Ovary (tissue), 9 donors: Measurements from ENCODE around the gene DPH6. TPM values are rescaled to one million over a fixed set of nuclear protein-coding genes. Genes with fewer than 3 reads are reported as not detected.

Experiments
- DNase-seq, 5 donors: peaks; one replicate each; pipeline ENCODE4 v3.0.0-alpha.2; 2019 to 2020
- H3K27ac ChIP-seq, 2 donors: fragments of 200-600 bp; one replicate each; pipeline versions ENCODE4 v1.5.1 to v1.8.0; 2019 to 2022
- H3K27me3 ChIP-seq: fragments of 200-600 bp; one replicate; pipeline ENCODE4 v1.8.0; 2022
- H3K36me3 ChIP-seq: fragments of 200-600 bp; sonication (generic); one replicate; pipeline ENCODE4 v1.5.1; 2019
- H3K4me1 ChIP-seq: one replicate; pipeline ENCODE4 v1.8.1; 2013; ENCODE audit warnings: mild to moderate bottlenecking, moderate library complexity; ENCODE audit not compliant: insufficient read depth
- H3K4me3 ChIP-seq: fragments of 200-600 bp; sonication (generic); one replicate; pipeline ENCODE4 v1.5.1; 2017
- H3K9me3 ChIP-seq, 2 donors: fragments of 200-600 bp in 1 of 2; sonication (generic) in 1 of 2; one replicate each; pipeline versions ENCODE4 v1.5.1 to v1.8.1; 2013 to 2019; ENCODE audit warnings: mild to moderate bottlenecking in 1 of 2, moderate library complexity in 1 of 2
- CTCF ChIP-seq, 3 donors: fragments of 450-650 bp in 2 of 3; fragments of 200-600 bp in 1 of 3; IDR thresholded peaks; one replicate each; pipeline versions ENCODE4 v1.5.1 to v1.8.0; 2016 to 2022; ENCODE audit warnings: antibody characterized with exemption in 3 of 3, mild to moderate bottlenecking in 1 of 3
- EP300 ChIP-seq: sonication (generic); formaldehyde crosslinking; IDR thresholded peaks from one replicate; pipeline ENCODE4 v1.6.1; 2017; ENCODE audit warnings: antibody characterized with exemption
- POLR2A ChIP-seq: fragments of 450-650 bp; IDR thresholded peaks from one replicate; pipeline ENCODE4 v1.6.1; 2017; ENCODE audit warnings: antibody characterized with exemption, mild to moderate bottlenecking, moderate library complexity
- WGBS, 3 donors: extraction: QIAGEN DNeasy Blood & Tissue Kit in 1 of 3; methylation state at CpG; one replicate each; pipeline versions ENCODE4 v1.1.5 to v1.1.7; 2013 to 2017; 5-methylcytosine and 5-hydroxymethylcytosine counted together
- intact Hi-C, 4 donors: fragments of 100-400 bp; cut with DNase I; formaldehyde crosslinking; loops; one replicate each; pipeline versions ENCODE4 v1.11.0 to v1.15.1; 2022 to 2023
- polyA plus RNA-seq, 2 donors: library from polyadenylated mRNA; stranded (reverse); fragments of 200-250 nt in 1 of 2; fragments of 350-450 nt in 1 of 2; fragmentation: Illumina TruSeq in 1 of 2; extraction: RNeasy Lipid Tissue Mini Kit (QIAGEN cat#74804) in 1 of 2; gene quantifications; one replicate each; pipeline ENCODE4 v1.2.3, GENCODE V29; 2013 to 2014
- total RNA-seq, 7 donors: library from RNA; depleted of rRNA in 2 of 7; stranded (reverse); fragments of >200 nt in 2 of 7; fragmentation: NEBNext Ultra II Directional in 3 of 7; extraction: Animal tissue kit (Norgen Biotek cat#: 25700) in 3 of 7; gene quantifications; one replicate each; pipeline versions ENCODE4 v1.1.0 to v1.2.4, GENCODE V29; 2016 to 2023
- donor health status: DM: no; HTN: no; CAD: no; lungs with moderate emphysema.
- donor health status: DM: no; HTN: no; CAD: no.
- donor health status: Bipolar disorder and iron deficiency.
- donor health status: DM: yes; HTN: yes; CAD: no.
- donor health status: DM: no; HTN: no; CAD: no.
- donor health status: DM: yes; HTN: yes; CAD: no.

Gene DPH6
- total and polyA plus RNA-seq, 9 donors: 9.7 to 32.1 (median 24.2) TPM

GRCh38 chr15:35477312-35478262, 68.4 kb downstream of the DPH6 start:
- H3K9me3 ChIP-seq: no peaks in the 10 kb centered on the region
- intact Hi-C loops: no loop called here
- H3K36me3 ChIP-seq: no peaks in the 10 kb centered on the region
- WGBS, 3 donors: 72 to 79% (median 73%) methylated on average over 4 of the region's 4 CpGs
- H3K27ac ChIP-seq: no peak overlapping the region
- DNase-seq: no peak
- no peak overlapping the region for H3K4me3 ChIP-seq
- TF ChIP-seq EP300 (no peak), CTCF (IDR thresholded peaks at IDR 0.05) (no peak), POLR2A (no peak)
- no peaks in the 10 kb centered on the region for H3K27me3 ChIP-seq
- H3K4me1 ChIP-seq: no peaks in the 10 kb centered on the region

DNA sequence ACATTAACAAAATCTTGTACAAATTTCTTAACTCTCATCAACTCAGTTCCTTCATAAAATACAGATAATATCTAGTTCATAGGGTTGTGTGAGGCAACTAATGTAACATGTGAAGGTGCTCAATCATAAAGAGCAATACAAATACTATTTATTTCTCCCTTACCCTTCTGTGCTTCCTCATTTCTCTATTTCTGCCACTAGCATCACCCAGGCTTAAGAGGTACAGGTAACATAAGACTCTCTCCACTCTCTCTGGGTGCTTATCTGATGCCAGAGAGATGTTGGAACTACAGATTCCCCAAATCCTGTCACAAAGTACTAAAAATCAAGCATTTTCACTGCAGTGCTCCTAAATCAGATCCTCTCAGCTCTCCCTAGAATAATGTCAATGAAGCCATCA, 74.9 kb downstream of the DPH6 start:
- TF ChIP-seq CTCF (IDR thresholded peaks at IDR 0.05) (no peak), POLR2A (no peak), EP300 (no peak)
- Histone ChIP-seq H3K27me3 (no peaks in the 10 kb centered on the region), H3K4me1 (no peaks in the 10 kb centered on the region), H3K4me3 (no peak overlapping the region), H3K27ac (no peak overlapping the region), H3K36me3 (no peaks in the 10 kb centered on the region), H3K9me3 (no peaks in the 10 kb centered on the region)
- intact Hi-C loops: no loop called here
- DNase-seq: no peak

GRCh38 chr15:35470441-35470840, 75.5 kb downstream of the DPH6 start:
- no peaks in the 10 kb centered on the region for H3K4me1 ChIP-seq
- no peak for DNase-seq
- no peaks in the 10 kb centered on the region for H3K27me3 ChIP-seq
- H3K9me3 ChIP-seq: no peaks in the 10 kb centered on the region
- intact Hi-C loops: no loop called here
- no peak for TF ChIP-seq POLR2A
- TF ChIP-seq EP300: no peak
- no peak for TF ChIP-seq CTCF (IDR thresholded peaks at IDR 0.05)
- no peak overlapping the region for H3K4me3 ChIP-seq
- no peaks in the 10 kb centered on the region for H3K36me3 ChIP-seq
- no peak overlapping the region for H3K27ac ChIP-seq
- WGBS, 3 donors: 7 to 40% (median 17%) methylated on average over 7 of the region's 7 CpGs

DNA sequence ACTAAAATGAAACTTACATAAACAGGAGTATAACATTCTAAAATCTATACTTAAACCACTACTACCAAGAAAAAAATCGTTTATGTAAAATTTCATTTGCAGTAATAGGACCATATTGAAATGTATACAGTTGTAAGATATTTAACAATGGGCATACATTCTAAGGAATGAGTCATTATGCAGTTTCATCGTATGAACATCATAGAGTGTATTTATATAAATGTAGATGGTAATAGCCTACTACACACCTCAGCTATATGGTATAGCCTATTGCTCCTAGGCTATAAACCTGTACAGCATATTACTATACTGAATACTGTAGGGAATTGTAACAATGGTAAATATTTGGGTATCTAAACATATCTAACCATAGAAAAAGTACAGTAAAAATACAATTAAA, 79.5 kb downstream of the DPH6 start:
- intact Hi-C loops: no loop called here
- TF ChIP-seq POLR2A: no peak
- TF ChIP-seq EP300: no peak
- no peak for TF ChIP-seq CTCF (IDR thresholded peaks at IDR 0.05)
- Histone ChIP-seq H3K9me3 (no peaks in the 10 kb centered on the region), H3K27ac (no peak overlapping the region), H3K4me3 (no peak overlapping the region), H3K4me1 (no peaks in the 10 kb centered on the region), H3K36me3 (no peaks in the 10 kb centered on the region), H3K27me3 (no peaks in the 10 kb centered on the region)
- no peak for DNase-seq
- WGBS, 3 donors: 44 to 47% (median 46%) methylated on average over 2 of the region's 2 CpGs
